GM12892 (cell line): ENCODE measurements around the gene HS3ST5.
A peak's percentile ranks its signal among the peaks of the same experiment; 100 is the strongest.
"Not testable (repeated sequence)": the region's sequence is repeated elsewhere in the genome, so short reads cannot be mapped to it uniquely, and the experiment has no call there.

Experiments
- DNase-seq: peaks from one replicate; pipeline ENCODE4 v3.0.0; 2011; ENCODE audit not compliant: insufficient read length
- FAIRE-seq: peaks from 2 replicates; lab custom pipeline; 2011; peaks lifted over from hg19 to GRCh38; lab: Jason Lieb, UNC
- POLR2A ChIP-seq: IDR thresholded peaks from 2 replicates; pipeline ENCODE4 v1.6.1; 2011; ENCODE audit warnings: low read depth, low read length, control low read depth
- POLR2AphosphoS5 ChIP-seq: IDR thresholded peaks from 2 replicates; pipeline ENCODE4 v1.6.1; 2011; ENCODE audit warnings: low read depth, low read length, control low read depth
- TAF1 ChIP-seq: IDR thresholded peaks from 2 replicates; pipeline ENCODE4 v1.6.1; 2011; ENCODE audit warnings: low read depth, mild to moderate bottlenecking, control low read depth, low read length, borderline replicate concordance

The HS3ST5 gene

DNA sequence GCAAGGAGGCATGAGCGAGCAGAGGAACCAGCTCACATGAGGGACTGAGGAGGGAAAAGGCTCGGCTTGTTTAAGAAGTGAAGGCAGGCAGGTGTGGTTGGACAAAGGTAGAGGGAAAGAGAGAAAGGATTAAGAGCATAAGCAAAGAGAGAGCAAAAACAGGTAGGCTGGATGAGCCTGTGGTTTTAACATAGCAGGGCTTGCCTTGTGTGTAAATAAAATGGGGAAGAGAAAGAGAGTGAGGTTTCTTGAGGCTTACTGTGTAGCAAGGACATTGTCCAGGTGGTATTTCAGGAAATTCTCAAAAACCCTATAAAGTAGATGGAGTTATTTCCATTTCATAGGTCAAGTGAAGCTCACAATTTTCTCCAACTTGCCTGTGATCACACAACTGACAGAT, 278.0 kb downstream of the HS3ST5 start:
- DNase-seq: no peak
- FAIRE-seq: peak; percentile 74
- TF ChIP-seq POLR2AphosphoS5: no peak
- TF ChIP-seq TAF1: no peak
- no peak for TF ChIP-seq POLR2A

- no peak for DNase-seq
Measured at GRCh38 chr6:114063956-114064355, 278.9 kb downstream of the HS3ST5 start.

GRCh38 chr6:114062199-114062598, 280.6 kb downstream of the HS3ST5 start:
- FAIRE-seq (no peak), DNase-seq (no peak)
- TF ChIP-seq POLR2A: no peak
- TF ChIP-seq POLR2AphosphoS5: no peak

More at GRCh38 chr6:114063956-114064355, 278.9 kb downstream of the HS3ST5 start:
- no peak for FAIRE-seq
- no peak for TF ChIP-seq TAF1
- TF ChIP-seq POLR2AphosphoS5: no peak
- TF ChIP-seq POLR2A: no peak

GRCh38 chr6:114061741-114062140, 281.1 kb downstream of the HS3ST5 start:
- DNase-seq: no peak
- TF ChIP-seq POLR2A (no peak), TAF1 (no peak)
- FAIRE-seq: no peak

- TF ChIP-seq POLR2A (no peak), POLR2AphosphoS5 (no peak), TAF1 (no peak)
- FAIRE-seq: no peak
- DNase-seq: no peak
Measured at GRCh38 chr6:114061116-114061515, 281.7 kb downstream of the HS3ST5 start.

GRCh38 chr6:114058435-114058834, 284.4 kb downstream of the HS3ST5 start:
- DNase-seq (no peak), FAIRE-seq (no peak)
- TF ChIP-seq POLR2AphosphoS5 (no peak), POLR2A (no peak), TAF1 (no peak)

GRCh38 chr6:114055763-114056162, 287.1 kb downstream of the HS3ST5 start:
- DNase-seq (no peak), FAIRE-seq (no peak)
- TF ChIP-seq TAF1 (no peak), POLR2A (no peak), POLR2AphosphoS5 (no peak)

DNA sequence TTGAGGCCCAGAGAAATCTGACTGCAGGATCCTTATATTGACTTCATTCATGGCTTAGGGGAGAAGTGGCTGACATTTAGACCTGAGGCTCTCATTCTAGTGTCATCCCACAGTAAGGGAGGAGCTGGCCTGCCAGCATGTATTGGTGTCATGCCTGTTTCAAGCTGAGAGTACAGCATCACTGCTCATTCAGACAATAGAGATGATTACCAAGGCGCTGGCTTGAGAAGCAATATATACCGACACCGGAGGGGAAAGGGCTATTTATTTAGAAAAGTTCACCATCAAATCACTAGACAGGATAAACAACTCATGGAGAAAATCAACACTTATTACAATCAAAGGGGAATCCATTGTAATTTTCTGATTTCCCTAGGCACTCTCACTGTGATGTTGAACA, 287.5 kb downstream of the HS3ST5 start:
- no peak for DNase-seq
- TF ChIP-seq POLR2A (no peak), POLR2AphosphoS5 (no peak), TAF1 (no peak)
- FAIRE-seq: no peak

DNA sequence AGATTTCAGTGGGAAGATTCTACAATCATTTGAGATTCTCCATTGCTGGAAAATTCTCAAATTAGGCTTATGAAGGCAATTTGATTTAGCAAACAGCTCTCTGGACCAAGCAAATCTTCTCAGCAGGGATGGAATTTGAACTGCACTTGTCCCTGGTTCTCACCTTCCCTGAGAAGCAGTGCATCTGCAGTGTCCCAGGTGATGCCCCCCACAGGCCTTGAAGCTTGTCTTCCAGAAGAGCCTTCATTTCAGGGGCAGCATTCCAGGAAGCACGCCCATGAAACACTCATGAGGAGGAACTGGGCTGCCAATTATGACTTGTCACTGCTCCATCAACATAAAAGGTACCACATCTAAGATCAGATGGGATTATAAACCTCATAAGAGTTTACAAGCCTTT, 289.0 kb downstream of the HS3ST5 start:
- no peak for DNase-seq
- no peak for FAIRE-seq
- TF ChIP-seq POLR2AphosphoS5 (no peak), TAF1 (no peak), POLR2A (no peak)

DNA sequence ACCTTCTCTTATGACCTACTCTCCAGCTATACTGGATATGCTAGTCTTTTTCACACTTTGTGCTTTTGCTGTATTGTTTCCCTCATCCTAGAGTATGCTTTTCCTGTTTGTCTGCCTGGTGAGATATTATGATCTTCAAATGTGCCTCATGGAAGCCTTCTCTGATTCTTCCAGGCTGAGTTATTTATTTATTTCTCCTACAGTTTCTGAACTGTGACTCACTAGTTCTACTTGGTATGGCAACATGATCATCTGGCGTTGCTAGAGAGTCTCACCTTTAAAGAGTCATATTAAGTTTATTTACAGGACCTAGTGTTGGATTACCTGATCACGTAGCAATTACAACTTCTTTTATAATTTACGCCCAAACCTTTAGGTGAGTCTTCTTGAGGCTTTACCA, 290.7 kb downstream of the HS3ST5 start:
- no peak for DNase-seq

DNA sequence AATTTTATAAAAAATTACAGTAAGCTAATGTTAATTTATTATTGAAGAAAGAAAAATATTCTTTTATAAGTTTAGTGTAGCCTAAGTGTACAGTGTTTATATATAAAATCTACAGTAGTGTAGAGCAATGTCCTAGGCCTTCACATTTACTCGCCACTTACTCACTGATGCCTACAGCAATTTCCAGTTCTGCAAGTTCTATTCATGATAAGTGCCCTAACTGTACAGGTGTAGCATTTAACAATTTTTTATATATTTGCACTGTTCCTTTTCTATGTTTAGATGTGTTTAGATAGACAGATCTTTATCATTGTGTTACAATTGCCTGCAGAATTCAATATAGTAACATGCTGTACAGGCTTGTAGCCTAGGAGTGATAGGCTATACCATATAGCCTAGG, 291.8 kb downstream of the HS3ST5 start:
- no peak for FAIRE-seq
- no peak for DNase-seq
- no peak for TF ChIP-seq POLR2A
- no peak for TF ChIP-seq TAF1
- TF ChIP-seq POLR2AphosphoS5: no peak

More for the DNA sequence above, 290.7 kb downstream of the HS3ST5 start:
- TF ChIP-seq TAF1 (no peak), POLR2A (no peak), POLR2AphosphoS5 (no peak)
- FAIRE-seq: peak; percentile 27

- no peak for TF ChIP-seq TAF1
- TF ChIP-seq POLR2AphosphoS5: no peak
- no peak for TF ChIP-seq POLR2A
- no peak for FAIRE-seq
- DNase-seq: no peak
Measured at GRCh38 chr6:114049367-114049966, 293.4 kb downstream of the HS3ST5 start.

DNA sequence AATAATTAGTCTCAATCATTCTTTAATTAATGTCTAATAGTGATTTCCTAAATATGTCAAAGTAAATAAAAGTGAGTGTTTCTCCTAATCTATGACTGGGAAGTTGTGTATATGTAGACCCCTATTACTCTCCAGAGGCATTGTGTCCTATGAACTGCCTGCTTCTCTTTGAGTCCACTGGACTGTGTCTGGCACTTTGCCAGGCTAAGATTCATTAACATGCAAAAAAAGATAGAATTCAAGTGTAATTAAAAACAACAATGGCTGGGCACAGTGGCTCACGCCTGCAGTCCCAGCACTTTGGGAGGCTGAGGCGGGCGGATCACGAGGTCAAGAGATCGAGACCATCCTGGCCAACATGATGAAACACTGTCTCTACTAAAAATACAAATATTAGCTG, 298.3 kb downstream of the HS3ST5 start:
- not testable (repeated sequence) for FAIRE-seq, DNase-seq
